PFSK-1 (cell line): ENCODE data around the gene ZHX3.

Experiments
- FOXP2 ChIP-seq: optimal IDR thresholded peaks from 2 replicates; pipeline ENCODE3; 2011; ENCODE audit warnings: borderline replicate concordance, control low read depth, inconsistent platforms; ENCODE audit not compliant: insufficient read depth; ENCODE audit errors: extremely low read length, extremely low read depth
- POLR2AphosphoS5 ChIP-seq: IDR thresholded peaks from 2 replicates; pipeline ENCODE4 v1.6.1; 2012; ENCODE audit warnings: low read depth, mild to moderate bottlenecking, control low read depth, low read length, moderate library complexity
- REST ChIP-seq, 2 experiments: IDR thresholded peaks; 2 replicates each; pipeline versions ENCODE4 v1.6.1 to v1.8.0; 2011 to 2012; ENCODE audit warnings: low read depth in 2 of 2, low read length in 2 of 2, control low read depth in 1 of 2, inconsistent platforms in 1 of 2, mild to moderate bottlenecking in 1 of 2, moderate library complexity in 1 of 2; ENCODE audit not compliant: insufficient read depth in 1 of 2
- TAF1 ChIP-seq: IDR thresholded peaks from 2 replicates; pipeline ENCODE4 v1.6.1; 2012; ENCODE audit warnings: low read length, control low read depth, borderline replicate concordance; ENCODE audit not compliant: insufficient read depth

- TF ChIP-seq POLR2AphosphoS5 (no peak), REST (IDR thresholded peaks at IDR 0.05; ENCODE audit: insufficient read depth in 1 of 2, low read depth in 2 of 2, low read length in 2 of 2) (no peak), FOXP2 (no peak), TAF1 (no peak)
Measured at GRCh38 chr20:41176711-41177552, 140.6 kb downstream of the ZHX3 start.
